HG03095 (cell line): ENCODE measurements around the gene ZNF787.
A peak's percentile ranks its signal among the peaks of the same experiment; 100 is the strongest.

Experiments
- ATAC-seq: cut with Tn5 transposase; IDR thresholded peaks from one replicate; pipeline ENCODE4 v1.9.1; 2021; ENCODE audit warnings: moderate library complexity; ENCODE audit not compliant: unreplicated experiment

Gene ZNF787

GRCh38 chr19:56123266-56123891 lies 2.3 kb upstream of the ZNF787 start:
- no peak for ATAC-seq

GRCh38 chr19:56120371-56121179 lies 520 bp downstream of the ZNF787 start:
- peak; percentile 15 for ATAC-seq

GRCh38 chr19:56120002-56120370 lies 1.1 kb downstream of the ZNF787 start:
- ATAC-seq = no peak

GRCh38 chr19:56119582-56119978 lies 1.5 kb downstream of the ZNF787 start:
- no peak for ATAC-seq

GRCh38 chr19:56118666-56119581 lies 2.2 kb downstream of the ZNF787 start:
- ATAC-seq = no peak

GRCh38 chr19:56117889-56118288 lies 3.2 kb downstream of the ZNF787 start:
- no peak for ATAC-seq

- no peak for ATAC-seq
Observed at GRCh38 chr19:56117376-56117884, 3.7 kb downstream of the ZNF787 start.

- ATAC-seq = no peak
Observed at GRCh38 chr19:56116606-56117005, 4.5 kb downstream of the ZNF787 start.

GRCh38 chr19:56115490-56115889 lies 5.6 kb downstream of the ZNF787 start:
- no peak for ATAC-seq

GRCh38 chr19:56114778-56115110 lies 6.4 kb downstream of the ZNF787 start:
- ATAC-seq = no peak

GRCh38 chr19:56114051-56114777 lies 6.9 kb downstream of the ZNF787 start:
- ATAC-seq = no peak

GRCh38 chr19:56113074-56113632 lies 7.9 kb downstream of the ZNF787 start:
- no peak for ATAC-seq

- no peak for ATAC-seq
Observed at GRCh38 chr19:56112313-56112709, 8.8 kb downstream of the ZNF787 start.

- no peak for ATAC-seq
Observed at GRCh38 chr19:56111601-56112312, 9.3 kb downstream of the ZNF787 start.

- no peak for ATAC-seq
Observed at GRCh38 chr19:56110515-56111448, 10.3 kb downstream of the ZNF787 start.

GRCh38 chr19:56109226-56109625 lies 11.9 kb downstream of the ZNF787 start:
- no peak for ATAC-seq

GRCh38 chr19:56108447-56109195 lies 12.5 kb downstream of the ZNF787 start:
- no peak for ATAC-seq
